B cell (primary cell): ENCODE results near the gene MIAT. TPM values are rescaled to one million over a fixed set of nuclear protein-coding genes. Genes with fewer than 3 reads are reported as not detected.

ENCODE experiments used
- ATAC-seq: fragments of 200-7000 bp; cut with Tn5 transposase; one replicate; pipeline ENCODE4 v1.10.0; 2021; ENCODE audit warnings: low read depth, mild to moderate bottlenecking, moderate number of reproducible peaks, moderate library complexity
- CTCF ChIA-PET: fragments of 350-600 bp; sonication (Branson Sonifier 250); formaldehyde crosslinking; loops from one replicate; lab custom pipeline; 2021; ENCODE audit warnings: antibody characterized with exemption, inconsistent platforms; lab: Charles Lee
- POLR2A ChIA-PET: fragments of 350-600 bp; sonication (Branson Sonifier 250); formaldehyde crosslinking; loops from one replicate; lab custom pipeline; 2021; ENCODE audit warnings: antibody characterized with exemption; lab: Charles Lee
- DNase-seq: peaks from one replicate; pipeline ENCODE4 v3.0.0; 2013
- H2AFZ ChIP-seq: 2 replicates; pipeline ENCODE4 v1.6.1; 2012; ENCODE audit warnings: mild to moderate bottlenecking, low read depth, low read length; ENCODE audit not compliant: insufficient read depth, poor library complexity, severe bottlenecking
- H3K27ac ChIP-seq, 2 donors: 1 replicate in 1 of 2; 2 replicates in 1 of 2; pipeline ENCODE4 v1.5.1; 2012 to 2013; ENCODE audit warnings: low read length in 2 of 2, mild to moderate bottlenecking in 2 of 2, moderate library complexity in 1 of 2
- H3K27me3 ChIP-seq, 4 experiments: fragments of 200-600 bp in 1 of 4; sonication (generic) in 1 of 4; replicated peaks in 1 of 4; 1 replicate in 2 of 4; 2 replicates in 2 of 4; pipeline versions ENCODE4 v1.6.1 to v1.7.0; 2013 to 2016; ENCODE audit warnings: low read length in 3 of 4, mild to moderate bottlenecking in 2 of 4, mixed read lengths in 1 of 4, moderate library complexity in 1 of 4; ENCODE audit not compliant: insufficient read depth in 4 of 4, control insufficient read depth in 3 of 4; ENCODE audit errors: control extremely low read depth in 1 of 4
- H3K36me3 ChIP-seq, 2 experiments: replicated peaks in 1 of 2; 1 replicate in 1 of 2; 2 replicates in 1 of 2; pipeline versions ENCODE4 v1.6.1 to v1.7.1; 2013; ENCODE audit warnings: low read length in 1 of 2; ENCODE audit not compliant: insufficient read depth in 2 of 2, control insufficient read depth in 1 of 2; ENCODE audit errors: control extremely low read depth in 1 of 2, extremely low read depth in 1 of 2
- H3K4me1 ChIP-seq, 2 donors: fragments of 200-600 bp in 1 of 2; sonication (generic) in 1 of 2; 1 replicate in 1 of 2; 2 replicates in 1 of 2; pipeline versions ENCODE4 v1.5.1 to v1.6.1; 2013 to 2017; ENCODE audit warnings: low read length in 2 of 2; ENCODE audit not compliant: control insufficient read depth in 2 of 2, insufficient read depth in 2 of 2
- H3K4me2 ChIP-seq: replicated peaks from 2 replicates; pipeline ENCODE3; 2012; ENCODE audit warnings: mild to moderate bottlenecking, low read depth, low read length; ENCODE audit not compliant: poor library complexity, severe bottlenecking
- H3K4me3 ChIP-seq, 5 experiments: fragments of 200-600 bp in 1 of 5; sonication (generic) in 1 of 5; 1 replicate in 3 of 5; 2 replicates in 2 of 5; pipeline versions ENCODE4 v1.5.1 to v1.7.0; 2011 to 2016; ENCODE audit warnings: low read length in 4 of 5, mild to moderate bottlenecking in 4 of 5, low read depth in 2 of 5, control low read depth in 1 of 5, moderate library complexity in 1 of 5; ENCODE audit not compliant: insufficient read depth in 1 of 5; ENCODE audit errors: control extremely low read depth in 1 of 5, extremely low read depth in 1 of 5
- H3K79me2 ChIP-seq: fragments of 200-600 bp; sonication (generic); one replicate; pipeline ENCODE4 v1.6.0; 2016; ENCODE audit warnings: low read length; ENCODE audit not compliant: control insufficient read depth, insufficient read depth
- H3K9ac ChIP-seq: fragments of 200-600 bp; sonication (generic); 2 replicates; pipeline ENCODE4 v1.6.1; 2017; ENCODE audit warnings: mild to moderate bottlenecking, low read length, moderate library complexity
- H3K9me3 ChIP-seq, 3 donors: one replicate each; pipeline versions ENCODE4 v1.6.1 to v1.7.1; 2013; ENCODE audit warnings: low read length in 2 of 3; ENCODE audit not compliant: control insufficient read depth in 2 of 3, insufficient read depth in 1 of 3; ENCODE audit errors: control extremely low read depth in 1 of 3
- H4K20me1 ChIP-seq: 2 replicates; pipeline ENCODE4 v1.6.0; 2012; ENCODE audit warnings: mild to moderate bottlenecking, low read length; ENCODE audit not compliant: insufficient read depth, control insufficient read depth, poor library complexity, severe bottlenecking
- H3K27ac Mint-ChIP-seq: one replicate; pipeline ENCODE4 v1.8.0; 2021; ENCODE audit warnings: mixed read lengths
- H3K27me3 Mint-ChIP-seq: one replicate; pipeline ENCODE4 v1.8.0; 2021; ENCODE audit warnings: mixed read lengths
- H3K4me1 Mint-ChIP-seq: one replicate; pipeline ENCODE4 v1.8.0; 2021; ENCODE audit warnings: mixed read lengths
- H3K4me3 Mint-ChIP-seq: one replicate; pipeline ENCODE4 v1.8.0; 2021; ENCODE audit warnings: mixed read lengths
- H3K9me3 Mint-ChIP-seq: one replicate; pipeline ENCODE4 v1.8.0; 2022; ENCODE audit warnings: mixed read lengths; ENCODE audit not compliant: insufficient read depth
- EZH2 ChIP-seq: IDR thresholded peaks from 2 replicates; pipeline ENCODE4 v1.6.1; 2012; ENCODE audit warnings: borderline replicate concordance, low read depth, mild to moderate bottlenecking, moderate library complexity, low read length; ENCODE audit not compliant: insufficient read depth, poor library complexity, severe bottlenecking
- WGBS: methylation state at CpG from one replicate; pipeline ENCODE4 v1.1.5; 2013; ENCODE audit warnings: missing lambda C conversion rate; ENCODE audit not compliant: insufficient coverage; 5-methylcytosine and 5-hydroxymethylcytosine counted together
- intact Hi-C: fragments of 100-400 bp; cut with micrococcal nuclease; formaldehyde crosslinking; loops from one replicate; pipeline ENCODE4 v1.10.0; 2022
- polyA plus RNA-seq: library from polyadenylated mRNA; depleted of rRNA; stranded (reverse); fragments of >200 nt; gene quantifications from 2 replicates; pipeline ENCODE4 v1.2.3, GENCODE V29; 2012
- total RNA-seq, 2 donors: library from RNA; stranded (reverse); fragments of 120-200 nt in 1 of 2; gene quantifications; 1 replicate in 1 of 2; 2 replicates in 1 of 2; pipeline versions ENCODE4 v1.2.3 to v1.2.4, GENCODE V29; 2013 to 2022
- TF ChIP-seq, protein P1 (sequence below): fragments of 200-600 bp; IDR thresholded peaks from one replicate; pipeline ENCODE4 v1.8.0; 2022; ENCODE audit warnings: antibody characterized with exemption, mild to moderate bottlenecking

The MIAT gene
- total and polyA plus RNA-seq, 2 donors (not counting 1 experiment from before 2014, with no cell fraction given): 14.8 to 18.4 TPM

DNA sequence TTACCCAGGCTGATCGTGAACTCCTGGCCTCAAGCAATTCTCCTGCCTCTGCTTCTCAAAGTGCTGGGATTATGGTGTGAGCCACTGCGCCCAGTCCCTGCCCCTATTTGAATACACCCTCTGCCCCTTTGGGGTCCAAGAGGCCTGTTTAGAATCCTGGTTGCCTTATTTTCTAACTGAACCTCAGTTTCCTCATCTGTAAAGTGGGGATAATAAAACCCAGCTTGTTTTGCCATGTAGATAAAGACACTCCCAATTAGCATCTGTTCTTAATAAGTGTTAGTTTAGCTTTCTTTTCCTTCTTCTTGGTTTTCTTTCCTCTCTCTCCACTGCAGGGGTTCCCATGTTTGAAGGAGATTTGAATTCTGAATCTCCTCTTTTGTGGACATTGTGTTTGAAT, 4.8 kb downstream of the MIAT start:
- no peak overlapping the region for H3K9ac ChIP-seq
- Mint-ChIP-seq H3K4me3 (no peak overlapping the region), H3K27me3 (peaks cover 12% of the 10 kb centered on the region), H3K4me1 (peaks cover 55% of the 10 kb centered on the region), H3K27ac (peak overlapping the region; percentile 1), H3K9me3 (no peaks in the 10 kb centered on the region)
- DNase-seq (no peak), ATAC-seq (no peak)
- no peak overlapping the region for H3K27ac ChIP-seq
- no peaks in the 10 kb centered on the region for H4K20me1 ChIP-seq
- intact Hi-C loops: no loop called here
- no peaks in the 10 kb centered on the region for H3K36me3 ChIP-seq
- no peak overlapping the region for H3K4me2 ChIP-seq
- peaks cover 0 to 23% (median 10%) of the 10 kb centered on the region in 4 experiments for H3K27me3 ChIP-seq
- TF ChIP-seq EZH2: no peak
- TF ChIP-seq, protein P1, sequence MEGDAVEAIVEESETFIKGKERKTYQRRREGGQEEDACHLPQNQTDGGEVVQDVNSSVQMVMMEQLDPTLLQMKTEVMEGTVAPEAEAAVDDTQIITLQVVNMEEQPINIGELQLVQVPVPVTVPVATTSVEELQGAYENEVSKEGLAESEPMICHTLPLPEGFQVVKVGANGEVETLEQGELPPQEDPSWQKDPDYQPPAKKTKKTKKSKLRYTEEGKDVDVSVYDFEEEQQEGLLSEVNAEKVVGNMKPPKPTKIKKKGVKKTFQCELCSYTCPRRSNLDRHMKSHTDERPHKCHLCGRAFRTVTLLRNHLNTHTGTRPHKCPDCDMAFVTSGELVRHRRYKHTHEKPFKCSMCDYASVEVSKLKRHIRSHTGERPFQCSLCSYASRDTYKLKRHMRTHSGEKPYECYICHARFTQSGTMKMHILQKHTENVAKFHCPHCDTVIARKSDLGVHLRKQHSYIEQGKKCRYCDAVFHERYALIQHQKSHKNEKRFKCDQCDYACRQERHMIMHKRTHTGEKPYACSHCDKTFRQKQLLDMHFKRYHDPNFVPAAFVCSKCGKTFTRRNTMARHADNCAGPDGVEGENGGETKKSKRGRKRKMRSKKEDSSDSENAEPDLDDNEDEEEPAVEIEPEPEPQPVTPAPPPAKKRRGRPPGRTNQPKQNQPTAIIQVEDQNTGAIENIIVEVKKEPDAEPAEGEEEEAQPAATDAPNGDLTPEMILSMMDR: no peak
- no peak overlapping the region for H2AFZ ChIP-seq
- POLR2A ChIA-PET: interaction anchor here (1.1 kb wide), 1 partner anchor 9 kb away, joined by 3 read pairs; no protein-coding TSS in a partner anchor
- peaks cover 35 to 50% of the 10 kb centered on the region in 2 donors for H3K4me1 ChIP-seq
- H3K4me3 ChIP-seq: no peak overlapping the region
- WGBS: 100% methylated on average over 1 of the region's 2 CpGs
- H3K9me3 ChIP-seq: no peaks in the 10 kb centered on the region
- CTCF ChIA-PET: interaction anchor here (0.8 to 2.6 kb wide), 3 partner anchors 9 to 159 kb away, joined by 3 to 8 read pairs (median 7); no protein-coding TSS in a partner anchor
- H3K79me2 ChIP-seq: no peaks in the 10 kb centered on the region

DNA sequence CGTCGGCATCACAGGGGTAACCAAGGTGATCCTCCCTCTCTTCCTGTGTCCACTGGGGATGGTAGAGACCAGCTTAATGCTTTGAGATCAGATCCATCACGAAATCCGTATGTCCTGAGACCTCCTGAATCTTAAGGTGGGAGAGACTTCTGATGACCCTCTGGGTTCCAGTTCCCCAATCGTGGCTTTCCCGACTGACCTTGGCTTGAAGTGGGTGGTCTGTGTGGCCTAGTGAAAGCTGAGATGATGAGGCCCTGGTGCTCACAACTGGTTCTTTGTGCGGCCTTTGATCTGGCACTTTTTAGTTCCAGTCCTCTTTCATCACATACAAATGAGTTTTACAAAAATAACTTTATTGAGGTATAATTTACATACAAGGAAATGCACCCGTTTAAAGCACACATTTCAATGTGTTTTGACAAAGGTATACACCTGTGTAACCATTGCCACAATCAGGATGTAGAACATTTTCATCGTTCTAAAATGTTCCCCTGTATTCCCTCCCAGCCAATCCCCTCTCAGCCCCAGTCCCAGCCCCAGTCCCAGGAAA, 6.1 kb downstream of the MIAT start:
- no peaks in the 10 kb centered on the region for H3K9me3 Mint-ChIP-seq

More for the DNA sequence above, 6.1 kb downstream of the MIAT start:
- TF ChIP-seq EZH2: no peak
- TF ChIP-seq, protein P1: no peak
- Histone ChIP-seq H4K20me1 (no peaks in the 10 kb centered on the region), H2AFZ (no peak overlapping the region), H3K36me3 (no peaks in the 10 kb centered on the region), H3K27me3 (peaks cover 0 to 10% (median 3%) of the 10 kb centered on the region in 4 experiments), H3K4me2 (peak overlapping the region; percentile 29), H3K4me3 (no peak overlapping the region), H3K4me1 (peaks cover 33 to 50% of the 10 kb centered on the region in 2 donors), H3K27ac (no peak overlapping the region), H3K9ac (no peak overlapping the region), H3K9me3 (no peaks in the 10 kb centered on the region), H3K79me2 (no peaks in the 10 kb centered on the region)
- intact Hi-C loops: no loop called here
- WGBS: 69% methylated on average over 4 of the region's 9 CpGs
- H3K27me3 Mint-ChIP-seq: peaks cover 3% of the 10 kb centered on the region
- H3K4me1 Mint-ChIP-seq: peaks cover 54% of the 10 kb centered on the region
- no peak for DNase-seq
- CTCF ChIA-PET: interaction anchor here (0.7 to 2.6 kb wide), 4 partner anchors 9 to 75 kb away, joined by 3 to 18 read pairs (median 11); no protein-coding TSS in a partner anchor
- no peak for ATAC-seq
- peak overlapping the region; percentile 84 for H3K27ac Mint-ChIP-seq
- H3K4me3 Mint-ChIP-seq: peak overlapping the region; percentile 63
- POLR2A ChIA-PET: interaction anchor here (0.6 kb wide), 1 partner anchor 182 kb away, joined by 3 read pairs; no protein-coding TSS in a partner anchor
